GM12864 (cell line): ENCODE measurements around the gene CDH23.
A peak's percentile ranks its signal among the peaks of the same experiment; 100 is the strongest.

Experiments
- DNase-seq: peaks from one replicate; pipeline ENCODE4 v3.0.0-alpha.2; 2011; ENCODE audit warnings: low read depth
- H3K4me3 ChIP-seq: 2 replicates; pipeline ENCODE4 v1.5.1; 2011; ENCODE audit warnings: mild to moderate bottlenecking, low read depth, low read length, control low read depth
- TF ChIP-seq, protein P1 (sequence below): IDR thresholded peaks from 2 replicates; pipeline ENCODE4 v1.5.1; 2011; ENCODE audit warnings: low read depth, mild to moderate bottlenecking, moderate library complexity, low read length, control low read depth, inconsistent platforms; ENCODE audit errors: missing control alignments

CDH23 gene

GRCh38 chr10:71836596-71836974 is 439.9 kb downstream of the CDH23 start:
- TF ChIP-seq, protein P1, sequence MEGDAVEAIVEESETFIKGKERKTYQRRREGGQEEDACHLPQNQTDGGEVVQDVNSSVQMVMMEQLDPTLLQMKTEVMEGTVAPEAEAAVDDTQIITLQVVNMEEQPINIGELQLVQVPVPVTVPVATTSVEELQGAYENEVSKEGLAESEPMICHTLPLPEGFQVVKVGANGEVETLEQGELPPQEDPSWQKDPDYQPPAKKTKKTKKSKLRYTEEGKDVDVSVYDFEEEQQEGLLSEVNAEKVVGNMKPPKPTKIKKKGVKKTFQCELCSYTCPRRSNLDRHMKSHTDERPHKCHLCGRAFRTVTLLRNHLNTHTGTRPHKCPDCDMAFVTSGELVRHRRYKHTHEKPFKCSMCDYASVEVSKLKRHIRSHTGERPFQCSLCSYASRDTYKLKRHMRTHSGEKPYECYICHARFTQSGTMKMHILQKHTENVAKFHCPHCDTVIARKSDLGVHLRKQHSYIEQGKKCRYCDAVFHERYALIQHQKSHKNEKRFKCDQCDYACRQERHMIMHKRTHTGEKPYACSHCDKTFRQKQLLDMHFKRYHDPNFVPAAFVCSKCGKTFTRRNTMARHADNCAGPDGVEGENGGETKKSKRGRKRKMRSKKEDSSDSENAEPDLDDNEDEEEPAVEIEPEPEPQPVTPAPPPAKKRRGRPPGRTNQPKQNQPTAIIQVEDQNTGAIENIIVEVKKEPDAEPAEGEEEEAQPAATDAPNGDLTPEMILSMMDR = no peak
- H3K4me3 ChIP-seq = peak overlapping the region; percentile 34
- DNase-seq = peak; percentile 39

DNA sequence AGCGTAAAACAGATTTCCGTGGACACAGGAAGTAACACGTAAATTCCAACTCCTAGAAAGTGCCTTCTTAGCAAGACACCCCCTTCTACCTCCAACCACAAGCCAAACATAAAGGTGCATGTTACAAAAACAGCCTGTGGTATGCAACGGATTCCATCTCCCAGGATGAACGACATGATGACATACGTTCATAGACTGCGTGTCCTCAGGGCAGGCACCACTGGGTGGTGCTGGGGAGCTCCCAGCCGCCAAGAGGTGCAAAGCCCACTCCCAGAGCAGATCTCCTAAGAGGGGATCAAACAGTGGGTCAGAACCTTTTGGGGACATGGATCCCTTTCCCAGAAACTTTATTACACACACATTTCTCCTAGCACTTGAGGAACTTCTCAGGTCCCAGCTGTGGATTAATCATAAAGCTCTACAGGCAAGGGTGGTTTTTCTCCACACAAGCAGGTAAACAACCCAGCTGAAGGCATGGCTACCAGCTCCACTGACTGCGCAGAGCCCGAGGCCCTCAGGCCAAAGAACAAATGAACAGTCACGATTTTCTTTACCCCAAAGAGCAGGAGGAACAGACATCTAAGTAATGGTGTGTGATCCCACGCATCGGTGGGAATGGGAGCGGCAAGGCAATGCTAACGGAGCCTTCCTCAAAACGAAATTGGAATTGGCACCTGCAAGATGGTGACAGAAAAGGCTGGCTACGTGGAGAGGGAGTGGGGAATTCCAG is 440.5 kb downstream of the CDH23 start:
- H3K4me3 ChIP-seq = peak overlapping the region; percentile 34
- TF ChIP-seq, protein P1 = peak; percentile 88
- peak; percentile 33 for DNase-seq

DNA sequence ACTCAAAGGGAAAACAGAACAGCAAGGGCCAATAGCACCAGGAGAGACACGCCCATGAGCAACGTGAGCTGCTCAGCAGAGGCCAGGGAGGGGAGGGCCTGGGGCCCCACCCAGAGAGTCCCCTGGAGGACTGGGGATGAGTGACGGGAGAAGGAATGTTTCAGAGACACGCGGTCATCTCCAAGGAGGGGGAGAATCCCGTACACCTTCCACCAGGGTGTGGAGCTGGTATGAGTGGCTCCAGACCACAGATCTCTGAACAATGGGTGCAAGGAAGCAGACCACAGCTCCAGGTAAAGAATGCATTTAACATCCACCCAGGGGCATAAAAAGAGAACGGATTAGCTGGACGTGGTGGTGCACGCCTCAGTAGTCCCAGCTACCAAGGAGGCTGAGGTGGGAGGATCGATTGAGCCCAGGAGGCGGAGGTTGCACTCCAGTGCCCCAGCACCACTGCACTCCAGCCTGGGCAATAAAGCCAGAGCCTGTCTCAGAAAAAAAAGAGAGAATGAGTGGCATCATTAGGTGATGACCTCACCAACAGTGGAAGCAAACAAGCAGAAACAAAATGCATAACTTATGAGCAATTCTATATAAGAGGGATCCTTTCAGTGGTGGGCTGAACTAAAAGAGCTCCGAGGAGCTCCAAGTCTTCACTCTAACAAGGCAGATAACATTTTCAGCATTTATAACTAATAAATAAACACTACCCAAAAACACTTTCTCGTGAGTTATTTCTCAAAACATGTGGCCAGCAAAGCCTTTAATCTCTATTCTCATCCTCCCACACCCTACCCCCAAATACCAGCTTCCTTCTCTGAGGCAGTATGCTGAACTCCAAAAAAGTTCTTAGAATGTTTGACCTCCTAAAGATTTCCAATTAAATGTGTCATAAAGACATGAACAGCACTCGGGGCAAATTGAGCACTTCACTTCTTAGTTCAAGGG is 441.8 kb downstream of the CDH23 start:
- no peak overlapping the region for H3K4me3 ChIP-seq
- TF ChIP-seq, protein P1 = no peak
- no peak for DNase-seq

DNA sequence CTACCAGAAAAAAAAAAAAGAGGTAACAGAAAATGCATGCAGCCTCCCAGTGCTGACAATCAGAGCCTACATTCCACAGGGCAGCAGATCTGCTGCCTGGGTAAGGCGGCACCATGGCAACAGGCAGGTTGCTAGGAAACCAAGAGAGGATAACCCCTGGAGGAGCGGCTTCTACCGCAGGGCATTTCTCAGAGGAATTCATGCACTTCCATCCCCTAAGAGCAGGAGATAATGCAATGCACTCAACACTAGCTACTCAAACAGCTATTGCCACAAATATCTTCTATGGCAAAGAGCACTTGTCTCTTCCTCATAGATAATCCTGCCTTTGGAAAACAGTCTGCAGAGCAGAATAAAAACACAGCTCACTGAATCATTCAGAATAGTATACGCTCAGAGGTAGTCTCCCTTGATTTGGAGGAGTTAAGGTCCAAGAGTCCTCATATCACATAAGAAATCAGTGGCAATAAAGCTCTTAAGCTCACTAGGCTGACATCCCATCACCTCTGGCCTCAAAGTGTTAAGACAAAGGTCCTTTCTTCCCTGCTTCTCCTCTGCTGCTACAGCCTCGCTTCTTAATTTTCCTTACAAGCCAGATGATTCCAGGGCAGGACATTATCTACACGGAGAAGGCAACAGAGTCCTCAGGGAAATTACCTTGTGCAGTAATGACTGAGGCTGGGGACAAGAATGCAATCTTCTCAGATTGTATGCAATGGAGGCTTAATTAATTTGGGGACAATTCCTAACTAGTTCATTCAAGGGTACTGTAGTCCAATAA is 443.6 kb downstream of the CDH23 start:
- DNase-seq = no peak
- H3K4me3 ChIP-seq = no peak overlapping the region
- TF ChIP-seq, protein P1 = no peak

GRCh38 chr10:71840958-71841335 is 444.2 kb downstream of the CDH23 start:
- DNase-seq = no peak
- no peak overlapping the region for H3K4me3 ChIP-seq
- TF ChIP-seq, protein P1 = no peak

DNA sequence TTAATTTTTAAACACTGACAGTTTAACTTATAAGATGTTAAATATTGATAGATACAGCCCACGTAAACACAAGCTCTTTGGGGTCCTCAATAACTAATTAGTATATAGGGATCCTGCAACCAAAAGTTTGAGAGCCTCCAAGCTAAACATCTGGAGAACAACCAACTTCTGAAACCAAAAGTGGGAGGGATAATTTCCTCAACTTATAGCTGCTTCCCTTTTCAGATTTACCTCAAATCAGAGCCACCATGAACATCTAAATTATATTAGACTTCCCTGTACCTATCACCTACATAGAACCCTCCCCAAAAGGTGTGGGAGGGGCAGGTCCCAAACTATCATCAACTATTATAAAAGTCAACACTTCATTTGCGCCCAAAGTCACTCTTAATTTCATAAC is 445.7 kb downstream of the CDH23 start:
- TF ChIP-seq, protein P1 = no peak
- no peak for DNase-seq
- no peak overlapping the region for H3K4me3 ChIP-seq
